HUDEP-2 (cell line): ENCODE data around the gene PLA2G6.
"Not testable (repeated sequence)": the region's sequence is repeated elsewhere in the genome, so short reads cannot be mapped to it uniquely, and the experiment has no call there.

Experiments used
- DNase-seq, 76 experiments: peaks; one replicate each; lab custom pipeline; 2025; ENCODE audit not compliant: unreplicated experiment in 76 of 76; lab: John Stamatoyannopoulos, UW

The PLA2G6 gene

GRCh38 chr22:38193580-38193979 is 11.9 kb upstream of the PLA2G6 start:
- no peak for DNase-seq

GRCh38 chr22:38192475-38192863 is 10.8 kb upstream of the PLA2G6 start:
- no peak for DNase-seq

GRCh38 chr22:38191731-38192474 is 10.3 kb upstream of the PLA2G6 start:
- no peak for DNase-seq

GRCh38 chr22:38191055-38191454 is 9.4 kb upstream of the PLA2G6 start:
- no peak for DNase-seq

- no peak for DNase-seq
These were observed 9.0 kb upstream of the PLA2G6 start for GRCh38 chr22:38190581-38190980.

- DNase-seq, result no peak
These were observed 7.5 kb upstream of the PLA2G6 start for GRCh38 chr22:38189104-38189503.

GRCh38 chr22:38187413-38188212 is 6.0 kb upstream of the PLA2G6 start:
- no peak for DNase-seq

- no peak for DNase-seq
These were observed 4.8 kb upstream of the PLA2G6 start for GRCh38 chr22:38186429-38186828.

GRCh38 chr22:38184788-38185187 is 3.2 kb upstream of the PLA2G6 start:
- DNase-seq, result no peak

- peak in 24 of 76 experiments; percentile 7 to 44 (median 26) for DNase-seq
These were observed 683 bp downstream of the PLA2G6 start for GRCh38 chr22:38180841-38181452.

- not testable (repeated sequence) for DNase-seq
These were observed 3.1 kb downstream of the PLA2G6 start for GRCh38 chr22:38178605-38178937.

GRCh38 chr22:38177926-38178604 is 3.6 kb downstream of the PLA2G6 start:
- DNase-seq, result peak in 49 of 76 experiments; percentile 12 to 76 (median 36)

- not testable (repeated sequence) for DNase-seq
These were observed 4.1 kb downstream of the PLA2G6 start for GRCh38 chr22:38177571-38177925.

GRCh38 chr22:38177044-38177443 is 4.6 kb downstream of the PLA2G6 start:
- DNase-seq, result no peak

GRCh38 chr22:38176170-38176741 is 5.4 kb downstream of the PLA2G6 start:
- DNase-seq, result peak in 5 of 76 experiments; percentile 4 to 22 (median 14)

- no peak for DNase-seq
These were observed 6.2 kb downstream of the PLA2G6 start for GRCh38 chr22:38175206-38176118.

- no peak for DNase-seq
These were observed 7.0 kb downstream of the PLA2G6 start for GRCh38 chr22:38174626-38175025.

GRCh38 chr22:38173641-38173906 is 8.1 kb downstream of the PLA2G6 start:
- no peak for DNase-seq

GRCh38 chr22:38172832-38173640 is 8.6 kb downstream of the PLA2G6 start:
- peak in 2 of 76 experiments; percentile 18 to 21 for DNase-seq
